OCI-LY1 (cell line): ENCODE data around the gene CDK17.

Experiments used
- H2AFZ ChIP-seq: fragments of 200-600 bp; sonication (generic), shearing (Covaris generic); 2 replicates; pipeline ENCODE4 v1.6.0; 2014; ENCODE audit warnings: antibody characterized with exemption, mild to moderate bottlenecking, low read length
- H3F3A ChIP-seq: fragments of 200-600 bp; sonication (generic), shearing (Covaris generic); 2 replicates; pipeline ENCODE4 v1.6.0; 2014; ENCODE audit warnings: mild to moderate bottlenecking, antibody characterized with exemption, low read length, moderate library complexity; ENCODE audit not compliant: insufficient read depth
- H3K27ac ChIP-seq: fragments of 200-600 bp; sonication (generic); 2 replicates; pipeline ENCODE4 v1.5.1; 2014; ENCODE audit warnings: low read length, mixed run types, mild to moderate bottlenecking, low read depth; ENCODE audit not compliant: poor library complexity, severe bottlenecking
- H3K27me3 ChIP-seq: fragments of 200-600 bp; sonication (generic); 2 replicates; pipeline ENCODE4 v1.6.0; 2014; ENCODE audit warnings: antibody characterized with exemption, mild to moderate bottlenecking, low read length, moderate library complexity; ENCODE audit not compliant: insufficient read depth
- H3K36me3 ChIP-seq: fragments of 200-600 bp; sonication (generic); 2 replicates; pipeline ENCODE4 v1.6.1; 2014; ENCODE audit warnings: mild to moderate bottlenecking, antibody characterized with exemption, low read length, moderate library complexity, mixed read lengths; ENCODE audit not compliant: insufficient read depth
- H3K4me1 ChIP-seq: fragments of 200-600 bp; sonication (generic); 2 replicates; pipeline ENCODE4 v1.5.1; 2014; ENCODE audit warnings: mild to moderate bottlenecking, low read length, moderate library complexity; ENCODE audit not compliant: insufficient read depth, severe bottlenecking
- H3K4me2 ChIP-seq: fragments of 200-600 bp; sonication (generic), shearing (Covaris generic); 2 replicates; pipeline ENCODE4 v1.6.1; 2014; ENCODE audit warnings: low read length
- H3K4me3 ChIP-seq: fragments of 200-600 bp; sonication (generic); 2 replicates; pipeline ENCODE4 v1.5.1; 2014; ENCODE audit warnings: low read length, low read depth, mild to moderate bottlenecking, mixed read lengths; ENCODE audit not compliant: poor library complexity, severe bottlenecking
- H3K79me2 ChIP-seq: fragments of 200-600 bp; shearing (Covaris generic); 2 replicates; pipeline ENCODE4 v1.6.1; 2016; ENCODE audit warnings: mixed run types, low read length, mixed read lengths; ENCODE audit not compliant: insufficient read depth
- H3K9ac ChIP-seq: fragments of 200-600 bp; sonication (generic), shearing (Covaris generic); 2 replicates; pipeline ENCODE4 v1.6.1; 2014; ENCODE audit warnings: mild to moderate bottlenecking, low read length, mixed read lengths
- H3K9me2 ChIP-seq: fragments of 200-600 bp; sonication (generic), shearing (Covaris generic); 2 replicates; pipeline ENCODE4 v1.6.1; 2014; ENCODE audit warnings: low read depth, mild to moderate bottlenecking, low read length, mixed read lengths
- H3K9me3 ChIP-seq: fragments of 200-600 bp; shearing (Covaris generic); 2 replicates; pipeline ENCODE4 v1.6.1; 2014; ENCODE audit warnings: low read length, mixed read lengths
- H4K20me1 ChIP-seq: fragments of 200-600 bp; sonication (generic), shearing (Covaris generic); 2 replicates; pipeline ENCODE4 v1.6.0; 2016; ENCODE audit warnings: mild to moderate bottlenecking, low read length; ENCODE audit not compliant: insufficient read depth
- CTCF ChIP-seq: fragments of 200-600 bp; sonication (generic), shearing (Covaris generic); IDR thresholded peaks from 2 replicates; pipeline ENCODE4 v1.5.1; 2017; ENCODE audit warnings: mild to moderate bottlenecking, antibody characterized with exemption, low read length, moderate library complexity, mixed read lengths
- EZH2 ChIP-seq: fragments of 200-600 bp; sonication (generic), shearing (Covaris generic); IDR thresholded peaks from 2 replicates; pipeline ENCODE4 v1.8.0; 2017; ENCODE audit warnings: borderline replicate concordance, mixed run types, mild to moderate bottlenecking, antibody characterized with exemption, low read length, moderate library complexity, mixed read lengths

Gene CDK17

GRCh38 chr12:96302687-96303310 is 97.4 kb downstream of the CDK17 start:
- Histone ChIP-seq H3K4me1 (no peaks in the 10 kb centered on the region), H3K4me3 (no peak overlapping the region), H3K9me2 (no peaks in the 10 kb centered on the region), H3F3A (no peaks in the 10 kb centered on the region; the same call in 1 of the 2 replicates), H3K27ac (no peak overlapping the region), H4K20me1 (no peaks in the 10 kb centered on the region), H3K9ac (no peak overlapping the region), H3K36me3 (peaks cover 14% of the 10 kb centered on the region), H3K79me2 (no peaks in the 10 kb centered on the region), H3K27me3 (no peaks in the 10 kb centered on the region), H2AFZ (no peak overlapping the region), H3K9me3 (no peaks in the 10 kb centered on the region), H3K4me2 (no peak overlapping the region)
- no peak for TF ChIP-seq EZH2
- no peak for TF ChIP-seq CTCF

GRCh38 chr12:96301732-96302131 is 98.5 kb downstream of the CDK17 start:
- H3K4me3 ChIP-seq, result no peak overlapping the region
- no peak overlapping the region for H2AFZ ChIP-seq
- no peaks in the 10 kb centered on the region for H3K9me3 ChIP-seq
- H3K9me2 ChIP-seq, result no peaks in the 10 kb centered on the region
- H4K20me1 ChIP-seq, result no peaks in the 10 kb centered on the region
- no peak overlapping the region for H3K4me2 ChIP-seq
- no peak overlapping the region for H3K27ac ChIP-seq
- no peak for TF ChIP-seq CTCF
- no peak for TF ChIP-seq EZH2
- H3K27me3 ChIP-seq, result no peaks in the 10 kb centered on the region
- H3F3A ChIP-seq, result no peaks in the 10 kb centered on the region; the same call in 1 of the 2 replicates
- H3K9ac ChIP-seq, result no peak overlapping the region
- H3K4me1 ChIP-seq, result peaks cover 7% of the 10 kb centered on the region
- H3K36me3 ChIP-seq, result peaks cover 22% of the 10 kb centered on the region
- H3K79me2 ChIP-seq, result no peaks in the 10 kb centered on the region

- H3K36me3 ChIP-seq, result peaks cover 26% of the 10 kb centered on the region
- H3K9me3 ChIP-seq, result no peaks in the 10 kb centered on the region
- no peak overlapping the region for H3K9ac ChIP-seq
- no peaks in the 10 kb centered on the region for H3K79me2 ChIP-seq
- H3F3A ChIP-seq, result no peaks in the 10 kb centered on the region; the same call in 1 of the 2 replicates
- no peaks in the 10 kb centered on the region for H4K20me1 ChIP-seq
- H2AFZ ChIP-seq, result no peak overlapping the region
- no peaks in the 10 kb centered on the region for H3K27me3 ChIP-seq
- H3K4me1 ChIP-seq, result peaks cover 24% of the 10 kb centered on the region
- H3K4me3 ChIP-seq, result no peak overlapping the region
- H3K4me2 ChIP-seq, result no peak overlapping the region
- no peak overlapping the region for H3K27ac ChIP-seq
- TF ChIP-seq EZH2 (no peak), CTCF (no peak)
- H3K9me2 ChIP-seq, result no peaks in the 10 kb centered on the region
Measured at GRCh38 chr12:96300064-96300463, 100.2 kb downstream of the CDK17 start.
